ENCODE results near the gene RPL41.

- TF ChIP-seq, protein P1, sequence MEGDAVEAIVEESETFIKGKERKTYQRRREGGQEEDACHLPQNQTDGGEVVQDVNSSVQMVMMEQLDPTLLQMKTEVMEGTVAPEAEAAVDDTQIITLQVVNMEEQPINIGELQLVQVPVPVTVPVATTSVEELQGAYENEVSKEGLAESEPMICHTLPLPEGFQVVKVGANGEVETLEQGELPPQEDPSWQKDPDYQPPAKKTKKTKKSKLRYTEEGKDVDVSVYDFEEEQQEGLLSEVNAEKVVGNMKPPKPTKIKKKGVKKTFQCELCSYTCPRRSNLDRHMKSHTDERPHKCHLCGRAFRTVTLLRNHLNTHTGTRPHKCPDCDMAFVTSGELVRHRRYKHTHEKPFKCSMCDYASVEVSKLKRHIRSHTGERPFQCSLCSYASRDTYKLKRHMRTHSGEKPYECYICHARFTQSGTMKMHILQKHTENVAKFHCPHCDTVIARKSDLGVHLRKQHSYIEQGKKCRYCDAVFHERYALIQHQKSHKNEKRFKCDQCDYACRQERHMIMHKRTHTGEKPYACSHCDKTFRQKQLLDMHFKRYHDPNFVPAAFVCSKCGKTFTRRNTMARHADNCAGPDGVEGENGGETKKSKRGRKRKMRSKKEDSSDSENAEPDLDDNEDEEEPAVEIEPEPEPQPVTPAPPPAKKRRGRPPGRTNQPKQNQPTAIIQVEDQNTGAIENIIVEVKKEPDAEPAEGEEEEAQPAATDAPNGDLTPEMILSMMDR (conservative IDR thresholded peaks at IDR 0.05; ENCODE audit: low read depth, low read length): no peak
- TF ChIP-seq EZH2 (IDR thresholded peaks at IDR 0.05; ENCODE audit: borderline replicate concordance, low read depth, low read length, poor library complexity, severe bottlenecking): no peak
Observed at GRCh38 chr12:56127888-56128669, 11.6 kb downstream of the RPL41 start, which contains the start of gene ESYT1.
